A549 (cell line): ENCODE measurements around the gene TRAPPC6A. TPM values are rescaled to one million over a fixed set of nuclear protein-coding genes. Genes with fewer than 3 reads are reported as not detected.

ENCODE experiments used
- ATAC-seq, 2 experiments: fragments of 200-7000 bp in 1 of 2; fragments of >200 bp in 1 of 2; cut with Nextera tagmentation in 1 of 2; cut with Tn5 transposase in 1 of 2; 3 replicates each; pipeline versions ENCODE4 v1.8.0 to v1.9.1; 2018 to 2020; ENCODE audit warnings: mild to moderate bottlenecking in 1 of 2, moderate library complexity in 1 of 2
- CTCF ChIA-PET: fragments of 300-600 bp; sonication (Branson Sonifier 250); formaldehyde crosslinking; extraction: SDS; loops from one replicate; lab custom pipeline; 2021; ENCODE audit warnings: antibody characterized with exemption, inconsistent platforms; lab: Yijun Ruan, JAX
- POLR2A ChIA-PET: fragments of 350-600 bp; formaldehyde crosslinking; extraction: SDS; loops from one replicate; lab custom pipeline; 2021; ENCODE audit warnings: antibody characterized with exemption, inconsistent platforms; lab: Yijun Ruan, JAX
- DNase-seq, 2 experiments: peaks; one replicate each; pipeline versions ENCODE4 v3.0.0 to v3.0.0-alpha.2; 2011 to 2016; ENCODE audit warnings: low read depth in 1 of 2, low spot score in 1 of 2
- FAIRE-seq: peaks from 2 replicates; lab custom pipeline; 2011; peaks lifted over from hg19 to GRCh38; lab: Jason Lieb, UNC
- H3K27ac ChIP-seq, 2 experiments: fragments of >200 bp; sonication (Bioruptor Twin); formaldehyde crosslinking; 3 replicates each; pipeline ENCODE4 v1.5.1; 2016 to 2017
- H3K4me1 ChIP-seq: fragments of >200 bp; sonication (Bioruptor Twin); formaldehyde crosslinking; 3 replicates; pipeline ENCODE4 v1.6.1; 2016
- H3K4me2 ChIP-seq: fragments of >200 bp; sonication (Bioruptor Twin); formaldehyde crosslinking; 3 replicates; pipeline ENCODE4 v1.6.1; 2016
- H3K4me3 ChIP-seq: fragments of >200 bp; sonication (Bioruptor Twin); formaldehyde crosslinking; 3 replicates; pipeline ENCODE4 v1.5.1; 2016
- H3K9me3 ChIP-seq: fragments of >200 bp; sonication (Bioruptor Twin); formaldehyde crosslinking; 3 replicates; pipeline ENCODE4 v1.6.1; 2016
- BCL3 ChIP-seq: fragments of >200 bp; sonication (Bioruptor Twin); formaldehyde crosslinking; IDR thresholded peaks from 3 replicates; pipeline ENCODE4 v1.6.1; 2016
- BHLHE40 ChIP-seq: IDR thresholded peaks from 2 replicates; pipeline ENCODE4 v1.6.1; 2012; ENCODE audit warnings: low read depth, low read length, inconsistent platforms
- CBX8 ChIP-seq: fragments of 200-600 bp; sonication (generic); IDR thresholded peaks from 2 replicates; pipeline ENCODE4 v1.6.1; 2016
- CHD2 ChIP-seq: fragments of 150-350 bp; IDR thresholded peaks from 2 replicates; pipeline ENCODE4 v1.6.1; 2014; ENCODE audit warnings: low read length; ENCODE audit not compliant: partially characterized antibody
- CHD4 ChIP-seq: fragments of 200-600 bp; sonication (generic); IDR thresholded peaks from 2 replicates; pipeline ENCODE4 v1.6.1; 2016; ENCODE audit warnings: antibody characterized with exemption, mild to moderate bottlenecking, borderline replicate concordance
- E2F6 ChIP-seq: IDR thresholded peaks from 2 replicates; pipeline ENCODE4 v1.6.1; 2012; ENCODE audit warnings: low read depth, borderline replicate concordance
- EHF ChIP-seq: fragments of 250-450 bp; sonication (Bioruptor Pico); IDR thresholded peaks from 2 replicates; pipeline ENCODE4 v1.5.0; 2020; ENCODE audit warnings: mild to moderate bottlenecking
- FOSL2 ChIP-seq, 2 experiments: fragments of 450-650 bp in 1 of 2; fragments of >200 bp in 1 of 2; sonication (Bioruptor Twin) in 1 of 2; formaldehyde crosslinking; IDR thresholded peaks; 2 replicates each; pipeline versions ENCODE4 v1.5.0 to v1.6.1; 2016 to 2020; ENCODE audit warnings: mild to moderate bottlenecking in 1 of 2, moderate library complexity in 1 of 2
- GATA3 ChIP-seq: IDR thresholded peaks from 2 replicates; pipeline ENCODE4 v1.6.1; 2012; ENCODE audit warnings: borderline replicate concordance
- HDAC2 ChIP-seq: fragments of 200-600 bp; sonication (generic); IDR thresholded peaks from 2 replicates; pipeline ENCODE4 v1.6.1; 2016
- HMGXB4 ChIP-seq: fragments of 250-450 bp; sonication (Bioruptor Pico); IDR thresholded peaks from 2 replicates; pipeline ENCODE4 v1.5.0; 2021; ENCODE audit warnings: mild to moderate bottlenecking, moderate library complexity, borderline replicate concordance
- HOXB13 ChIP-seq: fragments of 250-450 bp; sonication (Bioruptor Pico); IDR thresholded peaks from 2 replicates; pipeline ENCODE4 v1.5.0; 2020; ENCODE audit warnings: low read depth, mild to moderate bottlenecking, moderate library complexity
- HOXB5 ChIP-seq: fragments of 250-450 bp; sonication (Bioruptor Pico); IDR thresholded peaks from 2 replicates; pipeline ENCODE4 v1.5.0; 2020; ENCODE audit warnings: mild to moderate bottlenecking, moderate library complexity
- KDM1A ChIP-seq: fragments of 200-600 bp; sonication (generic); IDR thresholded peaks from 2 replicates; pipeline ENCODE4 v1.6.1; 2016; ENCODE audit warnings: low read depth, mild to moderate bottlenecking
- NR3C1 ChIP-seq: fragments of >200 bp; sonication (Bioruptor Twin); formaldehyde crosslinking; IDR thresholded peaks from 3 replicates; pipeline ENCODE4 v1.6.1; 2017
- PBX3 ChIP-seq: IDR thresholded peaks from 2 replicates; pipeline ENCODE4 v1.6.1; 2012
- PHF8 ChIP-seq: fragments of 200-600 bp; sonication (generic); IDR thresholded peaks from 2 replicates; pipeline ENCODE4 v1.6.1; 2016; ENCODE audit warnings: low read depth, mild to moderate bottlenecking, antibody characterized with exemption, moderate library complexity, borderline replicate concordance
- REST ChIP-seq: fragments of 200-600 bp; sonication (generic); IDR thresholded peaks from 2 replicates; pipeline ENCODE4 v1.6.1; 2016; ENCODE audit warnings: antibody characterized with exemption, mild to moderate bottlenecking, moderate library complexity
- USF2 ChIP-seq: fragments of 450-650 bp; IDR thresholded peaks from 2 replicates; pipeline ENCODE4 v1.6.1; 2014; ENCODE audit warnings: antibody characterized with exemption
- ZSCAN20 ChIP-seq: fragments of 250-450 bp; sonication (Bioruptor Pico); IDR thresholded peaks from 2 replicates; pipeline ENCODE4 v1.8.0; 2022; ENCODE audit warnings: mild to moderate bottlenecking, moderate library complexity
- WGBS: methylation state at CpG from one replicate; pipeline ENCODE4 v1.1.6; 2017; ENCODE audit errors: missing lambda C conversion rate; 5-methylcytosine and 5-hydroxymethylcytosine counted together
- polyA plus RNA-seq, 4 experiments: library from polyadenylated mRNA; depleted of rRNA in 3 of 4; stranded (reverse); fragments of >200 nt; fragmentation: RNase III in 1 of 4; extraction: RNeasy Plus Mini Kit Qiagen cat#74134 plus additional on column Dnase treatment in 1 of 4; gene quantifications; 2 replicates in 3 of 4; 3 replicates in 1 of 4; pipeline ENCODE4 v1.2.3, GENCODE V29; 2011 to 2017

Gene TRAPPC6A
- polyA plus RNA-seq, 2 of the 4 experiments (the other 2 are of a cell fraction) = 28.5 to 29.8 TPM

- ChIA-PET POLR2A (no interaction called here), CTCF (interaction anchor here (0.6 to 2.4 kb wide), 8 partner anchors 12 to 881 kb away, joined by 3 to 7 read pairs (median 4); partner anchors contain the start of gene NKPD1)
- 84% methylated on average over 17 of the region's 18 CpGs for WGBS
- H3K4me2 ChIP-seq = no peak overlapping the region
- no peak overlapping the region for H3K4me3 ChIP-seq
- TF ChIP-seq PHF8 (no peak), ZSCAN20 (CRISPR knock-in tag) (no peak), FOSL2 (IDR thresholded peaks at IDR 0.05) (no peak), FOSL2 (CRISPR knock-in tag; IDR thresholded peaks at IDR 0.05) (no peak), CBX8 (no peak)
- no peak for DNase-seq
- ATAC-seq = peak; percentile 6 to 11; a peak in 2 of 6 replicates
- FAIRE-seq = no peak
- H3K4me1 ChIP-seq = peaks cover 5% of the 10 kb centered on the region; the same call in 1 of the 3 replicates
- H3K27ac ChIP-seq = no peak overlapping the region
- no peaks in the 10 kb centered on the region for H3K9me3 ChIP-seq
Observed at GRCh38 chr19:45147835-45148676, 30.0 kb downstream of the TRAPPC6A start.

GRCh38 chr19:45146741-45147205 lies 31.3 kb downstream of the TRAPPC6A start:
- H3K9me3 ChIP-seq = no peaks in the 10 kb centered on the region
- DNase-seq = no peak
- peaks cover 5% of the 10 kb centered on the region; the same call in 1 of the 3 replicates for H3K4me1 ChIP-seq
- WGBS = 88% methylated on average over 18 of the region's 18 CpGs
- H3K27ac ChIP-seq = no peak overlapping the region; a peak in 1 of 6 replicates
- CTCF ChIA-PET = interaction anchor here (0.6 to 2.4 kb wide), 7 partner anchors 9 to 293 kb away, joined by 3 to 9 read pairs (median 6); no protein-coding TSS in a partner anchor
- FAIRE-seq = no peak
- TF ChIP-seq FOSL2 (IDR thresholded peaks at IDR 0.05) = no peak
- TF ChIP-seq FOSL2 (CRISPR knock-in tag; IDR thresholded peaks at IDR 0.05) = no peak
- no peak for TF ChIP-seq REST
- TF ChIP-seq PBX3 = no peak
- no peak for TF ChIP-seq KDM1A
- no peak for TF ChIP-seq HOXB5 (CRISPR knock-in tag)
- TF ChIP-seq GATA3 = no peak
- no peak for TF ChIP-seq CHD4
- TF ChIP-seq EHF (CRISPR knock-in tag) = no peak
- TF ChIP-seq HDAC2 = no peak
- TF ChIP-seq E2F6 = no peak
- TF ChIP-seq BHLHE40 = no peak
- no peak; a peak in 1 of 6 replicates for ATAC-seq
- no peak overlapping the region for H3K4me2 ChIP-seq
- POLR2A ChIA-PET = interaction anchor here (0.6 kb wide), 1 partner anchor 9 kb away, joined by 8 read pairs; no protein-coding TSS in a partner anchor
- H3K4me3 ChIP-seq = no peak overlapping the region

- peaks cover 5% of the 10 kb centered on the region; the same call in 1 of the 3 replicates for H3K4me1 ChIP-seq
- WGBS = 83% methylated on average over 13 of the region's 13 CpGs
- TF ChIP-seq HOXB13 (CRISPR knock-in tag) (no peak), CHD2 (no peak), NR3C1 (no peak), BCL3 (no peak), USF2 (no peak), HOXB5 (CRISPR knock-in tag) (no peak), HMGXB4 (CRISPR knock-in tag) (no peak)
Observed at GRCh38 chr19:45146251-45146650, 31.8 kb downstream of the TRAPPC6A start.

More at GRCh38 chr19:45146251-45146650, 31.8 kb downstream of the TRAPPC6A start:
- Histone ChIP-seq H3K27ac (no peak overlapping the region; a peak in 1 of 6 replicates), H3K4me2 (no peak overlapping the region), H3K4me3 (no peak overlapping the region), H3K9me3 (no peaks in the 10 kb centered on the region)
- ChIA-PET POLR2A (interaction anchor here (0.6 kb wide), 2 partner anchors 9 to 54 kb away, joined by 3 to 8 read pairs; no protein-coding TSS in a partner anchor), CTCF (interaction anchor here (0.6 to 2.4 kb wide), 8 partner anchors 9 to 293 kb away, joined by 3 to 9 read pairs (median 6); no protein-coding TSS in a partner anchor)
- 0 out of 6 replicates have a peak, but pooled peaks of 1 of the 2 experiments have one; percentile 2 for ATAC-seq
- DNase-seq = no peak
- no peak for FAIRE-seq
